Stimulated activated CD4-positive, alpha-beta T cell treated with anti-CD3 and anti-CD28 coated beads, Interleukin-1b, Interleukin-23, amount 100 ng/mL, for 4 hours (primary cell): Measurements from ENCODE around the gene TMEM63B.
A peak's percentile ranks its signal among the peaks of the same experiment; 100 is the strongest.
"Not testable (repeated sequence)": the region's sequence is repeated elsewhere in the genome, so short reads cannot be mapped to it uniquely, and the experiment has no call there.

Experiments used
- DNase-seq, 2 donors: peaks; one replicate each; pipeline ENCODE4 v3.0.0-alpha.2; 2020; ENCODE audit warnings: low read depth in 2 of 2

Gene TMEM63B

DNA sequence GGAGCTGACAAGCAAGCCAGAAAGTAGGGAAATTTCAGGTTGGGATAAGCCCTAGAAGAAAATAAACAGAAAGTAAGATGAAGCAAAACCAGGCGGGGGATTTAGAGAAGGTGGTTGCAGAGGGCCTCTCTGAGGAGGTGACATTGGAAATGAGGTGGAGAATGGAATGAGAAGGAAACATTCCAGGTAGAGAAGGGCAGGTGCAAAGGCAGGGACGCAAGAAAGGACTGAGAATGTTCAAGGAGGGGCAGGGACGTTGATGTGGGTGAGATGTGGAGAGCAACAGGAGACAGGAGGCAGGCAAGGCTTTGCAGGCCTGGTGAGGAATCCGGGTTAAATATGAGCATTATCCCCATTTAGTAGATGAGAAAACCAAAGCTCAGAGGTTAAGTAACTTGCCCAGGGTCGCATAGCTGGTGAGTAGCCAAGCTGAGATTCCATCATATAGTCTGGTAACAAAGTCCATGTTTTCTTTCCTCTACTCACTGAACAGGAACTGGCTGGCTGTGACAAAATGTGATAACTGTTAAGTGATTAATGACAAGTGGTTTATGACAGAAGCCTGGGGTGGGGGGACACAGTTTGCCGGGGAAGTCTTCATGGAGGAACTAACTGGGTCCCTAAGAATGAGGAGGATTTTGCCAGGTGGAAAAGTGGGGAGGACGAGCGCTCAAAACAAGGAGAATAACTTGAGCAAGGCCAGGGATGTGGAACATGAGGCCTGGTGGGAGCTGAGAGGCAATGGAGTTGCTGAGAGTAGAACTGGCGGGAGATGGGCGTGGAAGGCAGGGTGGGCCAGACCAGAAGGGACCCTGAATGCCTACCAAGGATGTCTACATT lies 32.7 kb upstream of the TMEM63B start:
- DNase-seq = no peak

DNA sequence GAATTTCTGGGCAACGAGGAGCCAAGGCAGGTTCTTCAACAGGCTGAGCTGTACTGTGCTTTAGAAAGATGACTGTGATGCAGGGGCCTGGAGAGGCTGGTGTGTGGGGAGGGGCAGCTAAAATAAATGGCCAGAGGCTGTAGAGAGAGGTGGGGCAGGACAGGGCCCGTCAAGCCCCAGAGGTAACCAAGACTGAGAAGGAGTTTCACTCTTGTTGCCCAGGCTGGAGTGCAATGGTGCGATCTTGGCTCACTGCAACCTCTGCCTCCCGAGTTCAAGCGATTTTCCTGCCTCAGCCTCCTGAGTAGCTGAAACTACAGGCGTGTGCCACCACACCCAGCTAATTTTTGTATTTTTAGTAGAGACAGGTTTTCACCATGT lies 32.1 kb upstream of the TMEM63B start:
- not testable (repeated sequence) for DNase-seq

- peak; percentile 55 to 66 for DNase-seq
Measured at GRCh38 chr6:44096612-44097011, 30.7 kb upstream of the TMEM63B start.

- DNase-seq = no peak
Measured at GRCh38 chr6:44097782-44098317, 29.5 kb upstream of the TMEM63B start.

- no peak for DNase-seq
Measured at GRCh38 chr6:44099192-44099591, 28.2 kb upstream of the TMEM63B start.

GRCh38 chr6:44100088-44100550 lies 27.2 kb upstream of the TMEM63B start:
- no peak for DNase-seq

GRCh38 chr6:44101832-44102231 lies 25.5 kb upstream of the TMEM63B start:
- no peak for DNase-seq

- DNase-seq = no peak
Measured at GRCh38 chr6:44102527-44102926, 24.8 kb upstream of the TMEM63B start.

DNA sequence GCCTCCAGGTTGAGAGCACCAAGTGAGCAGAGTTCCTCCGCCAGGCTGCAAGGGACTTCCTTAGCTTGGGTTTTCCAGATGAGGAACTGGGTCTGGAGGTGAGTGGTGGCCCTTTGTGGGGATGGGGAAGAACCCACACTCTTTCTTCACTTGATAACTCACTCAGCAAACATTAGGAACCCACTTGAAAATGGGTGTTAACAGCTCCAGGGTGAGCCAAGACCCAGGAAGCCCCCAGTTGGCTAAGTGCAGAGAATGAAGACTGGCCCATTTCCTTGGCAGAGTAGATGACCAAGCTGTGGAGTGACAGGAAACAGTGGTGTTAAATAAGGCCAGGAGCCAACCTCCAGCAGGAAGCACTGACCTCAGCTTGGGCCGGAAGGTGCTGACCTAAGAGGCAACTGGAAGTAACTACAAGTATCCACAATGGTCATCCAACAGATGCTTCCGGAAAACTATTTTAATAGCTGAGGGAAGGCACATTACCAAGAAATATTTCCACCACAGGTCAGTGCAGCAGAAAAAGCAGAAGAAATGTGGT lies 22.8 kb upstream of the TMEM63B start:
- DNase-seq = no peak

- no peak for DNase-seq
Measured at GRCh38 chr6:44105146-44105545, 22.2 kb upstream of the TMEM63B start.

DNA sequence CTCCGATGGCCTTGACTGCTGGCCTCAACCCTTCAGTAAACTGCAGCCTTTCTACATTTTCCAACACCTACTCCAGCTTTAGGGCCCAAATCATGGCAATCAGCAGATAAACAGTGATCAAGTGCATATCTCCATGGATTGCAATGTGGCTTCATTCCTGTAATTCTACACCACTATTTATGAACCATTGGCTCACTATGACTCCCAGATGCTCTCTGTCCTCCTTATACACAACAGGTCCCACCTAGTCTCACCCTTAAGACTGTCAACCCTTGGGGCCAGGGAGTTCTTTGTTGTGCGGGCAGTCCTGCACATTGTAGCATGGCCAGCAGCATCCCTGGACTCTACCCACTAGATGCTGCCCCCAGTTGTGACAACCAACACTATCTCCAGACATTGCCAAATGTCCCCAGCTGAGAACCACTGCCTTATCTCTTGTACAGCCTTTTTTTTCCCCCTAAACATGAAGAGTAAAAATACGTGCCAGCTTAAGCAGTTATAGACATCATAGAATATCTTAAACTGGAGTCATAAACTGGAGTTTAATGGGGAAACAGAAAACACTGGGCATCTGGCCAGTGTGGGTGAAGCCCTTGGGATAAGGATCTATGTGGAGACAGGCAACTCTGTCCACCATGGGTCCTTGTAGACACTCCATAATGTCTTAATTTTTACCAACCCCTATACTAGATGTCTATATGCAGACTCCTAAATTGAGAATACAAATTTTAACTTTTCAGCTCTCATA lies 21.2 kb upstream of the TMEM63B start:
- DNase-seq = no peak

- DNase-seq = no peak
Measured at GRCh38 chr6:44107017-44107416, 20.3 kb upstream of the TMEM63B start.

GRCh38 chr6:44108471-44108870 lies 18.9 kb upstream of the TMEM63B start:
- DNase-seq = no peak

GRCh38 chr6:44109212-44109611 lies 18.1 kb upstream of the TMEM63B start:
- no peak for DNase-seq

DNA sequence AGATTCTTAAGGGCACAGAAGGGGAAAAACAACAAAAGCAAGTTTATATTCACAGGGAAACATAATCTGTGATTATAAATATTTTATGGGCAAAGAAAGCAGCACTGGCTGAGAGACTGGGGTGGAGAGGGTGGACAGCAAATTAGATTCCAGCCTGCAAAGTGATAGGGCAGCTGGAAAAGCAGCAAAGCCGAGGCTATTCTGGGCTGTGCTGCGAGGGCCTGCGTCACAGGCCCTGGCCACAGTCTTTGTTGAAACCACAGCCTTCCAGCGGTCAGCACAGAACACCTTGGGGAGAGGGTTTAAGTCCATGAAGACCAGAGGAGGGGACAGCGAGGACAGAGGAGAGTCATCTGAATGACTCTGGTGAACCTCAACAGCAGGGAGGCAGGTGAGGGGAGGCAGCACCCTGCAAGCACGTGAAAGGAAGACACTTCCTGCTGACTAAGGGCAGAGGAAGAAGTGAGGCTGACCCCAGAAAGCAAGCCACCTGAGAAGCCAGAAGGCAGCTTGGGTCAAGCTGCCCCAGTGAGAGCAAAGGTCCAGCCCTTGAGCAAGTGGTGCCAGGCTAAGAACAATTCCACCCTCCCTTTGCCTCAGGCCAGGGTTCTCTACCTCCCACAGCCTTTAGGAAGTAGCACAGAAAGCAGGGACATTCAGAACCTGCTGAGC lies 17.2 kb upstream of the TMEM63B start:
- no peak for DNase-seq

DNA sequence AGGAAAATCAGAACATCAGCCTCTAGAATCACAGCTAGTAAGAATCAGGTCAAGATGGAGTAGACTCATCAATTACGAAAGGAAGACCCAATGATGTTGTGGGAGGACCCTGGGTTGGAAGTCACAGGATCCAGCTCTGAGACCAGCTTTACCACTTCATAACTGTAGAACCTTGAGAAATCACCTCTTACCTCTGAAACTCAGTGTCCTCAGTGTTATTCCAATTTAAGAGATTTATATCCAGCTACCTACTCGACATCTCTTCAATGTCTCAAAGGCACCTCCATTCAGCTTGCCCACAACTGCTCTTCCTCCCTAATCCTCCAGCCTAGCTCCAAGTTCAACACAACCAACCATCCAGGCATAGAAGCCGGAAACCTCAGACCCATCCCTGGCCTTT lies 16.4 kb upstream of the TMEM63B start:
- no peak for DNase-seq

DNA sequence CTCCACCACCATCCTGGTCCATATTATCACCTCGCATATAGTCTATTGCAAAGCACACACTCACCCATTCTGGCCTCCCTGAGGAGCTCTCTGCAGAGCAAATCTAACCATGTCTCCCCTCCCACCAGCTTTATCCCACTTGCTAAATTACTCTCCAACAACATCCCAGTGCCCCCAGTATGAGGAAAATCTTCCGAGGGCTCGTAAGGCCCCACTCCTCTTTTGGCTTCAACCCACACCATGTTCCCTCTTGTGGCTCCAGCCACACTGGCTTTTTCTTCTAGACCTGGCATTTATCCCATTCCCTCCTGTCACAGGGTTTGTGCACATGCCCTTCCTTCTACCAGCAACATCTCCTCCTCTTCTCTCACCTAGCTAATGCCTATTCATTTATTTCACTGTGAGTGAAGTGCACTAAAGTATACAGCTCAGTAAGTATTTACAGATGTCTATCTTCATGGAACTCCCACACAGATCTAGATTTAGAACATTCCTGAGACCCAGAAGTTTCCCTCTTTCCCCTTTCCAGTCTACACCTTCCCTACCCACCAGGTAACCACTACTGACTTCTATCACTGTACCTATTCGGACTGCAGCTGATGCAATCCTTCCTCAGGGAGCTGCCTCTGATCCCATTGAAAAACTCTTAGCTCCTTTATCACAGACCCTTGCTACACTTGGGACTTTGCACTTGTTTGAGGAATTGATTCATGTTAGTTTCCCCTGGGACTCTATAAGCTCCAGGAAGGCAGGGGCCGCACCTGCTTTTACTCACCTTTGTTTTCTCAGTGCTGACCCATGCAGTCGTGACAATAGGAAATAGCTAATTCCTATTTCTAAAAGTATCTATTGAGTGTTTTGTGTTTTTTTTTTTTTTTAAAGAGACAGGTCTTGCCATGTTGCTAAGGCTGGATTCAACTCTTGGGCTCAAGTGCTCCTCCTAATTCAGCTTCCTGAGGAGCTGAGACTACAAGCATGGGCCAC lies 15.6 kb upstream of the TMEM63B start:
- no peak for DNase-seq

GRCh38 chr6:44113414-44113813 lies 13.9 kb upstream of the TMEM63B start:
- DNase-seq = no peak

GRCh38 chr6:44115866-44116265 lies 11.5 kb upstream of the TMEM63B start:
- DNase-seq = no peak

DNA sequence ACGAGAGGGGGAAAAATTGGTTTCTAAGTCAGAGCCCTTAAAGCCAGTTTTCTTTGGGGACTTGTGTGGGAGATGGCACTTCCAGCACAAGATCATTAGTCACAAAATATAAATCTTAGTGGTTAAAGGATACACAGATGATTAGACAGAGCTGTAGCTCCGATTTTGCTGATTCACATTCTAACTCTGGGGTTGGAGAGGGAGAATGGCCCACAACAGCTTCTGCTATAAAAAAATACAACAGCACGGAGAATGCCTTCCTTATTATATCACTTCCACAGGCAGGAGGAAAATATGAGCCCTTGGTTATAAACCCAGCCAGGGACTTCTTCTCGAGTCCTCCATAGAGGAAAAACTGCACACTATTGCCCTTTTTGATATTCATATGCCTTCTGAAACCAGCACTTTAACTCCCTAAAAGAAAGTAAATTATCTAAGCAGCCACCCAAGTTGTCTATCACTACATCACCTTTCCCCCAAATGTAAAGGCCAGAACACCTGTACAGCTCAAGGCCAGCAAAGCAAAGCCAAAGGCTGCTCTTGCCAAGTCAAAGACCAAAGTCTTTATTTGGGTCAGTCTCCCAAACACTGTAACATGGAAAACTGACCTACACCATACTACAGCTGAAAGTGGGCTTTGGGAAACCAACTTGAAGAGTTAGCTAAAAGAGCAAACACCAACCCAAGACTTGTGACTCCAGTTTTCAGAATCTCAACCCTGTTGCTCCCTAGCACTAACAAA lies 10.5 kb upstream of the TMEM63B start:
- no peak for DNase-seq
